Activated CD8-positive, alpha-beta memory T cell treated with anti-CD3 and anti-CD28 coated beads for 24 hours (primary cell): ENCODE data around the gene MAML2.
A peak's percentile ranks its signal among the peaks of the same experiment; 100 is the strongest.

Experiments
- DNase-seq: peaks from one replicate; pipeline ENCODE4 v3.0.0-alpha.2; 2020

Gene MAML2

GRCh38 chr11:96024666-96025065, 318.3 kb downstream of the MAML2 start:
- no peak for DNase-seq

DNA sequence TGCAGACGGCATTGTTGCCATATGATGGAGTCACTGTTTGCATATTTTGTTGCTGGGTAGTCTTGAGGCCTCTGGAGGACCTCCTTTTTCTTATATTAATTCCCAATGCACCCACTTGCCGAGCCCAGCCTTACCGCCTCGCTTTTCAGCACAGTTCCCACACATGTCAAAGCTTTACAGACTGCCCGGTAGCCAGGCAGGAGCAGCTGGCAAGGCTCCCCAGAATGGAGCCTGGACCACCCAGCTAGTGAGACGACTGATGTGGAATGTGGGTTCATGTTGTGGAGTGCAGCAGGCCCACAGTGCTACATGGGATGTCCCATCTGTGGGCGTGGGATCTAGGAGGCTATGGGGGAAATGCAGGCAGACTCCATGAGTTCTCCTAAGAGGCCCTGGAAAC, 319.7 kb downstream of the MAML2 start:
- DNase-seq = no peak

GRCh38 chr11:96021901-96022650, 320.9 kb downstream of the MAML2 start:
- DNase-seq = no peak

- DNase-seq = no peak
These were observed 322.9 kb downstream of the MAML2 start for GRCh38 chr11:96019810-96020747.

GRCh38 chr11:96019281-96019680, 323.7 kb downstream of the MAML2 start:
- no peak for DNase-seq

DNA sequence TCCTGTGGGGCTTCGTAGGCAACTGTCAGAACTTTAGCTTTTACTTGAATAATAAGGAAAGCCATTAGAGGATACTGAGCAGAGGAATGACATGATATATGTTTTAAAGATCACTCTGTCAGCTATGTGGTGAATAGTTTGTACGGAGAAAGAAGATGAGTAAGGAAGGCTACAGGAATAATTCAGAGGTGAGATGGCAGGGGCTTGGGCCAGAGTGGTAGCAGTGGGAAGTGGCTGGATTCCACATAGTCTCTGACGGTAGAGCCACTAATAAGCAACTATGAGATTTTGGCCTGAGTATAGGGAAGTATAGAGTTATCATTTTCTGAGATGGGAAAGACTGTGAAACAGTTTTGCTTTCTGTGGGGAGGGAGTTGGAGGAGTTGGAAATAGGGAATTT, 325.1 kb downstream of the MAML2 start:
- DNase-seq = no peak

GRCh38 chr11:96016978-96017502, 326.0 kb downstream of the MAML2 start:
- no peak for DNase-seq

GRCh38 chr11:96015906-96016565, 327.0 kb downstream of the MAML2 start:
- DNase-seq = peak; percentile 64

GRCh38 chr11:96014217-96014616, 328.8 kb downstream of the MAML2 start:
- DNase-seq = no peak

DNA sequence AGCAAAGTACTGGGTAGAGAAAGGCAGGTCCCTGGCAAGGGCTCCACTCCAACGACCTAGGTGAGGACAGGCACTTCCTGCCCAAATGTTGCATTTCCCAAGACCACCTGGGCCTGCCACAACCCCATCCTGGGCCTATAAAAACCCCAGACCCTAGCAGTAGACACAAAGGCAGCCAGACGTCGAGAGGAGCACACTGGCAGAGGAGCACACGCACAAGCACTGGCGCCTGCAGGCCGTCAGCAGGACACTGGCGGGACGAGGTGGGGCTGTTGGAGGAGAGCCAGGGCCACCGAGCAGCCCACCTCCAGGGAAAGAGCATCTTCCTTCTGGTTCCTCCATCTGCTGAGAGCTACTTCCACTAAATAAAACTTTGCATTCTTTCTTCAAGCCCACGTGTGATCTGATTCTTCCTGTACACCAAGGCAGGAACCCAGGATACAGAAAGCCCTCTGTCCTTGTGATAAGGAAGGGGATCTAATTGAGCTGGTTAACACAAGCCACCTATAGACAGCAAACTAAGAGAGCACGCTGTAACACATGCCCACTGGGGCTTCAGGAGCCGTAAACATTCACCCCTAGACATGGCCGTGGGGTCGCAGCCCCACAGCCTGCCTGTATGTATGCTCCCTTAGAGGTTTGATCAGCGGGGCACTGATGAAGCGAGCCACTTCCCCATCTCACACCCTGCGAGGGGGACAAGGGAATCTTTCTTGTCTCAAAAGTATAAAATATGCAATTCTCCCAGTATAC, 329.4 kb downstream of the MAML2 start:
- DNase-seq = peak; percentile 70

- peak; percentile 65 for DNase-seq
These were observed 330.7 kb downstream of the MAML2 start for GRCh38 chr11:96012086-96012824.

DNA sequence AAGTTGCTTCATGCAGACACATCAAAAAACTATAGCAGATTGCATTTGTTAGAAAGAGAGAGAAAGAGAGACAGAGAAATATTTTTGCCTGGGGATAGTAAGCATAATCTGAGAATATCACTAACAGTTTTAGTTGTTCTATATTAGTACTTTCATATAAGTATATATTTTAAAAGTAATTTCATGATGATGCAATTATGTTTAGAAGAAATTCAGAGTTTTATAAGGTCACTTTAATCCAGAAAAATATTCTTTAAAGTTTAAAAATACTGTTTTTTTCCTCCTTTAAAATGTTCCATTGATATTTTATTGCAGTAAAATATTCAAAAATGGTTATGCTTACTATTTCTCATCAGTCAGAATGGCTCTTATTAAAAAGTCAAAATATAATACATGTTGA, 332.3 kb downstream of the MAML2 start:
- DNase-seq = no peak

GRCh38 chr11:96008161-96008720, 334.8 kb downstream of the MAML2 start:
- no peak for DNase-seq

- no peak for DNase-seq
These were observed 337.0 kb downstream of the MAML2 start for GRCh38 chr11:96006037-96006436.

GRCh38 chr11:96004862-96005261, 338.1 kb downstream of the MAML2 start:
- DNase-seq = no peak

GRCh38 chr11:96002754-96003290, 340.2 kb downstream of the MAML2 start:
- DNase-seq = no peak

DNA sequence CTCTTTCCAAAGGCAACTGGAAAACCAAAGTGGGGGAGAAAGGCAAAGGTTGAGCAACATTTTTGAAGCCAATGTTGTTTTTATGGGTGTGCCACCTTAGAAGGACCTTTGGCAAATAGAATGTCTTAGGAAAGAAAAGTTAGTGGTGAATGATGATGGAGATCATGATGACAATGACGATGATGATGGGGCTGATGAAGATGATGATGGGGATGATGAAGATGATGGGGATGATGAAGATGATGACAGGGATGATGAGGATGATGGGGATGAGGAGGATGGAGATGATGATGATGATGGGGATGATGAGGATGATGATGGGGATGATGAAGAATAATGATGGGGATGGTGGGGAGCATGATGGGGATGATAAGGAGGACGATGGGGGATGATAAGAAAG, 340.7 kb downstream of the MAML2 start:
- no peak for DNase-seq

DNA sequence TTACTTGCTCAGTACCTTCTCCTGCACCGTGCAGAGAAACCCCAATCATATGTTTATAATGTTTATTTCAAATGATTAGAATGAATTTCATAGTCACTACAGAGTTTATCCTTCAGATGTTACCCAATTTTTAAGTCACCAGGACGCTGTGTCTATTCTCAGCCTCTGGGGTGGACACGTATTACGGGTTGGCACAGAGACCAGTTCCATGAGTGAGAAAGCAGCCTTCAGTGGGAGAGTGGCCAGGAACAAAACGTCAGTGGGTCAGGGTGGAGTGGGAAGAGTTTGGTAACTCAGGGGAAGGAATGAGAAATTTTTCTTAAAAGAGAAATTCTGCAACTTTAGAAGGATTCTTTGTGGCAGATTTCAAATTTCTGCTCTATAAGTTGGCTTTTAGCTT, 342.0 kb downstream of the MAML2 start:
- DNase-seq = no peak

- no peak for DNase-seq
These were observed 343.1 kb downstream of the MAML2 start for GRCh38 chr11:95999711-96000406.

DNA sequence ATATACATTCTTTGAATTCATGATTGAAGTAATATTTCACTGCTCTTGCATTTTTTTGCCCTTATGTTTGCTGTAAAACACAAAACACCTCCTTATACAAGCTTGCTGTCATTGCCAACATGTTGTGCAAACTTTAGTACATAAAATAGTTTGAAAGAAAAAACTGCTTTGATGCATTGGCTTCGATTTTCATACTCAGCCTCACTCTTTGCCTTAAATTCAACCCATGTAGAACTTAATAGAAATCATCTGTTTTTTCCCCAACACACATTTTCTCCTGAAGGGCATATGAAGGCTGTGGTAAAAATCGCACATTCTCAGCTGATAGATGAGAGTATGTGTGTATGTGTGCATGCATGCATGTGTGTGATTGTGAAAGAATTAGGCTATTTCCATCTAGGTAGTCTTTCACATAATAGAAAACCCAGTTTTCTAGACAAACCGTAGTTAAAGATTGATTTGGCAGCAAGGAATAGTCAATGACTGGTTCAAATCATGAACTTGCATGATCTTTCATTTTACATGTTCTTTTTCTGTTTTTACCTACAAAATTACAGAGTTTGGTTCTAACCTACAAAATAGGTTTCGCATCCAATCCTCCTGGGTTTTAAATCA, 346.3 kb downstream of the MAML2 start:
- no peak for DNase-seq
